ENCODE measurements around the gene GRIK3.

DNA sequence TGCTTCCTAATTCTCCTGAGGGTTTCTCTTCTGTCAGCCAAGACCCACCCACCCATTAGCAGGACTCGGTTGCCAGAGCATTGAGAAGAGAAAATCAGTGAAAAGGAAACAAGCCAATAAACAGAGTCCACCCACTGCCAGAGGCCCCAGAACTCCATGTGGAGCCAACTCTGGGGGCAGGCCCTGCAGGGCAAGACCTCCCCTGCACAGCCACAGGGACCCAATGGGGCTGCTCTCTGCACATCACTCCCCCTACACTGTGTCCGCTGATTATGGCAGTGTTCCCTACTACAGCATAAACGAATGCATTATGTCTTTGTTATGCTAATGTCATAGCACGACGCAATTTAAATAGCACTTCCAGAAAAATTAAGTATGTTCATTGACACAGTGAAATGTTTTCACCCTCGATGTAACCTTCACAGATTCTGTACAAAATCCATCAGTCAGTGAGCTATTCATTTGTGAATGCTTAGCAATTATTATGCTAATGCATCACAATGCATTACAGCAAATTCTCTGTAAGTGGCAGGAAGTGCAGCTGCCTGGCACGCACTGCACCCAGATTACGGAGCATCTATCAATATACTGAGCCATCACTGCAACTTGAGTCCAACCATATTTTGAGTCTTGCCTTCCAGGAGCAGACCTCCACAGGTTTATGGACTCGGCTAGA lies 56.4 kb downstream of the GRIK3 start:
- TF ChIP-seq, protein P1, sequence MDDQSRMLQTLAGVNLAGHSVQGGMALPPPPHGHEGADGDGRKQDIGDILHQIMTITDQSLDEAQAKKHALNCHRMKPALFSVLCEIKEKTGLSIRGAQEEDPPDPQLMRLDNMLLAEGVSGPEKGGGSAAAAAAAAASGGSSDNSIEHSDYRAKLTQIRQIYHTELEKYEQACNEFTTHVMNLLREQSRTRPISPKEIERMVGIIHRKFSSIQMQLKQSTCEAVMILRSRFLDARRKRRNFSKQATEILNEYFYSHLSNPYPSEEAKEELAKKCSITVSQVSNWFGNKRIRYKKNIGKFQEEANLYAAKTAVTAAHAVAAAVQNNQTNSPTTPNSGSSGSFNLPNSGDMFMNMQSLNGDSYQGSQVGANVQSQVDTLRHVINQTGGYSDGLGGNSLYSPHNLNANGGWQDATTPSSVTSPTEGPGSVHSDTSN (IDR thresholded peaks at IDR 0.05): no peak
- TF ChIP-seq, protein P2, sequence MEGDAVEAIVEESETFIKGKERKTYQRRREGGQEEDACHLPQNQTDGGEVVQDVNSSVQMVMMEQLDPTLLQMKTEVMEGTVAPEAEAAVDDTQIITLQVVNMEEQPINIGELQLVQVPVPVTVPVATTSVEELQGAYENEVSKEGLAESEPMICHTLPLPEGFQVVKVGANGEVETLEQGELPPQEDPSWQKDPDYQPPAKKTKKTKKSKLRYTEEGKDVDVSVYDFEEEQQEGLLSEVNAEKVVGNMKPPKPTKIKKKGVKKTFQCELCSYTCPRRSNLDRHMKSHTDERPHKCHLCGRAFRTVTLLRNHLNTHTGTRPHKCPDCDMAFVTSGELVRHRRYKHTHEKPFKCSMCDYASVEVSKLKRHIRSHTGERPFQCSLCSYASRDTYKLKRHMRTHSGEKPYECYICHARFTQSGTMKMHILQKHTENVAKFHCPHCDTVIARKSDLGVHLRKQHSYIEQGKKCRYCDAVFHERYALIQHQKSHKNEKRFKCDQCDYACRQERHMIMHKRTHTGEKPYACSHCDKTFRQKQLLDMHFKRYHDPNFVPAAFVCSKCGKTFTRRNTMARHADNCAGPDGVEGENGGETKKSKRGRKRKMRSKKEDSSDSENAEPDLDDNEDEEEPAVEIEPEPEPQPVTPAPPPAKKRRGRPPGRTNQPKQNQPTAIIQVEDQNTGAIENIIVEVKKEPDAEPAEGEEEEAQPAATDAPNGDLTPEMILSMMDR (IDR thresholded peaks at IDR 0.05): no peak
- TF ChIP-seq MYC (IDR thresholded peaks at IDR 0.05; ENCODE audit: borderline replicate concordance, low read length) (no peak), POLR2AphosphoS2 (conservative IDR thresholded peaks at IDR 0.05; ENCODE audit: low read length) (no peak), TP53 (CRISPR knock-in tag; IDR thresholded peaks at IDR 0.05) (no peak), NFE2L2 (conservative IDR thresholded peaks at IDR 0.05; ENCODE audit: low read length) (no peak), EHMT2 (IDR thresholded peaks at IDR 0.05; ENCODE audit: low read depth) (no peak), RAD21 (conservative IDR thresholded peaks at IDR 0.05 in 1 of 2, IDR thresholded peaks at IDR 0.05 in 1 of 2) (no peak)
- TF ChIP-seq, protein P3, sequence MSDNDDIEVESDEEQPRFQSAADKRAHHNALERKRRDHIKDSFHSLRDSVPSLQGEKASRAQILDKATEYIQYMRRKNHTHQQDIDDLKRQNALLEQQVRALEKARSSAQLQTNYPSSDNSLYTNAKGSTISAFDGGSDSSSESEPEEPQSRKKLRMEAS (IDR thresholded peaks at IDR 0.05): no peak
